Ovary (tissue), 3 donors: ENCODE data around the gene PODXL.

Experiments used
- POLR2A ChIP-seq: fragments of 450-650 bp; IDR thresholded peaks from one replicate; pipeline ENCODE4 v1.6.1; 2017; ENCODE audit warnings: antibody characterized with exemption, mild to moderate bottlenecking, moderate library complexity
- TF ChIP-seq, protein P1 (sequence below), 3 donors: fragments of 450-650 bp in 2 of 3; fragments of 200-600 bp in 1 of 3; IDR thresholded peaks; one replicate each; pipeline versions ENCODE4 v1.5.1 to v1.8.0; 2016 to 2022; ENCODE audit warnings: antibody characterized with exemption in 3 of 3, mild to moderate bottlenecking in 1 of 3
- donor health status: DM: no; HTN: no; CAD: no.

DNA sequence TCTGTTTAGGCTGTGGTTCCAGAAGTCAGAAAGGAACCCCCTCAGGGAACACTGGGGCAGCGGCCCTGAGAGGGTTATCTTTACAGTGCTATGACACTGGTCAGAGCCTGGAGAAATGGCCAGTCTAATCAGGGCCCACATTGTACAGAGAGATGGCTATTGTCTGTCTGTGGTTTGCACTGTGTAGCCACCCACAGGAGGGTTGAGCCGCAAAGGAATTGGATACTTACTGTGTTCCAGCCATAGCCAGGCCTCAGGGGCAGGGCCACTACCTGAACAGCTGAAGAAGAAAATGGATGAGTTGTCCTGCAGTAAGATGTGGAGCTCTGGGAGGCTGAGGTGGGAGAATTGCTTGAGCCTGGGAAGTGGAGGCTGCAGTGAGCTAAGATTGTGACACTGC lies 47.5 kb upstream of the PODXL start:
- TF ChIP-seq, protein P1, sequence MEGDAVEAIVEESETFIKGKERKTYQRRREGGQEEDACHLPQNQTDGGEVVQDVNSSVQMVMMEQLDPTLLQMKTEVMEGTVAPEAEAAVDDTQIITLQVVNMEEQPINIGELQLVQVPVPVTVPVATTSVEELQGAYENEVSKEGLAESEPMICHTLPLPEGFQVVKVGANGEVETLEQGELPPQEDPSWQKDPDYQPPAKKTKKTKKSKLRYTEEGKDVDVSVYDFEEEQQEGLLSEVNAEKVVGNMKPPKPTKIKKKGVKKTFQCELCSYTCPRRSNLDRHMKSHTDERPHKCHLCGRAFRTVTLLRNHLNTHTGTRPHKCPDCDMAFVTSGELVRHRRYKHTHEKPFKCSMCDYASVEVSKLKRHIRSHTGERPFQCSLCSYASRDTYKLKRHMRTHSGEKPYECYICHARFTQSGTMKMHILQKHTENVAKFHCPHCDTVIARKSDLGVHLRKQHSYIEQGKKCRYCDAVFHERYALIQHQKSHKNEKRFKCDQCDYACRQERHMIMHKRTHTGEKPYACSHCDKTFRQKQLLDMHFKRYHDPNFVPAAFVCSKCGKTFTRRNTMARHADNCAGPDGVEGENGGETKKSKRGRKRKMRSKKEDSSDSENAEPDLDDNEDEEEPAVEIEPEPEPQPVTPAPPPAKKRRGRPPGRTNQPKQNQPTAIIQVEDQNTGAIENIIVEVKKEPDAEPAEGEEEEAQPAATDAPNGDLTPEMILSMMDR (IDR thresholded peaks at IDR 0.05), result no peak
- no peak for TF ChIP-seq POLR2A
